Measurements from ENCODE around the gene RACK1. TPM values are rescaled to one million over a fixed set of nuclear protein-coding genes. Genes with fewer than 3 reads are reported as not detected.

The RACK1 gene
- total RNA-seq, 1 experiment from 2014 or later, result 2,799 TPM

DNA sequence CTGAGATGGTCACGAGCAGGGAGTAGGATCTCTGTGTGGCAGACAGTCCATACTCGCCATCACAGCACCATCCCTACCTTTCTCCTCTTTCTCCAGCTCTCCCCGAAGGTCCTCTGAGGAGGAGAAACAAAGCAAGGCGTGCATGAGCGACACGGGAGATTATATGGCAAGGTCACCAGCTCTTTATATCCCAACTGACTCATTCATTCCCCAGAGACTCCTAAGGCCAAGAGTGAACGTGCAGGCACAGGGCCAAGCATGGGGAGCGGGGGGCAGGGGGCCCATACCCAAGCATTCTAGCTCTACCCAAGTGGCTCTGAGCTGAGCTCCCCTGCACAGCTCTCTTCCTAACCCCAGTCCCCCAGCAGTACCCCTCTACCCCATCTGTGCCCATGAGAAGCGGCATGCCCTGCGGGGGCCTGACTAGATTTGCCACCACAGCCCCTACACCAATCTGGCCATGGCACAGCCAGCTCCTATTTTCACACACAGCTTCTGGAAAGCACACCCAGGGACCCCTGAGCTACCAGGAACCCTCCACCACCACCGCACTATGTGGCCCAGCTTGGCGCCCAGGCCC lies 45.5 kb downstream of the RACK1 start:
- no peak for DNase-seq (ENCODE audit: low spot score)

- DNase-seq (ENCODE audit: low spot score), result no peak
These were observed 46.3 kb downstream of the RACK1 start for GRCh38 chr5:181197326-181197951.

GRCh38 chr5:181195249-181195761 lies 48.4 kb downstream of the RACK1 start:
- DNase-seq (ENCODE audit: low spot score), result no peak

DNA sequence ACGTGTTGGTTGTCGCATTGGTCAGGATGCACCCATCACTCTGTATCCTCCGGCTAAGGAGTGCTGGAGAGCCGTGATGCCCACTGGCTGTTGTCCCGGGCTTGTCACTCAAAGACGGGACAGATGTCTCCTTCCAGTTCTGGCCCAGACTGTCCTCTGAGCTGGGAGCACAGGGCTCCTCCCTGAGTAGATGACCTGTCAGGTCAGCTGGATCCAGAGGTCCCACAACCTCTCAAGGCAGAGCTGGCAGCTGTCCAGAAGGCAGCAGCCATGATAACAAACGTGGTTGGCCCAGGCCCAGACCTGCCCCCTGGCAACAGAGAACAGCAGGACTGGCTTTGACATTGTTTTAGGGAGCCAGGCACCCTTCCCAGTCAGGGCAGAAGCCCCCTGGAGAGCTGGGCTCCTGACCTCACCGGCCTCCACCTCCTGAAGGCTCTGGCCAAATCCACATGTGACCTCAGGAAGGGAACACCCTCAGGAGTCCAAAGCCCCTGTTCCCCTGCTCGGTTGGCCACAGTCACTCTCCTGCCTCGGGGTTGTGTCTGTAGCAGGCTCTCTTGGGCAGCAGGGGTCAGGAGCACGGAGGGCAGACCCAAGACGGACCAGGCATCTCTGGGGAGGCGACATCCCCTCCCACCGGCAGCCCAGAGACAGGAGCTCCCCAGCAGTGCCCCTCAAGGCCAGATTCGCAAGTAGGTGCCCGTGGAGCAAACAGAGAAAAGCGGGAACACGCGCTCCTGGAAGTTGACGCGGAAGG lies 49.0 kb downstream of the RACK1 start:
- no peak for DNase-seq (ENCODE audit: low spot score)

DNA sequence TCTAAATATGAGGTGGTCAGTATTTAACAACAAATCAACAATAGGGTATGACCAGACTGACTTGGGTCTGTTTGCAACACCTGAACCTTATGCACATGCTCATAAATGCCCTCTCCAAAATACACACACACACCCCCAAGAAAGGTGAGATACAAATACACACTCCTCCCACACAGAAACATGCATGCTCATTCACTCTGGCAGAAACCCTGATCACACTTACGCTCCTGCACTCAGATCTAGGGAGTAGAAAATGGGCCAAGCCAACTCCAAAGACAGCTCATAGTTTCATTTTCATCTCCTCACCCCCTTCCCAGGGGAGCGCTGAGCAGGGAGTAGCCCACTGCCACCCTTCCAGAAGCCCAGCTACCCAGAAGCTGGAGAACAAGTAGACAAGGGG lies 50.0 kb downstream of the RACK1 start:
- DNase-seq (ENCODE audit: low spot score), result no peak

GRCh38 chr5:181192337-181193046 lies 51.2 kb downstream of the RACK1 start:
- DNase-seq (ENCODE audit: low spot score), result no peak

DNA sequence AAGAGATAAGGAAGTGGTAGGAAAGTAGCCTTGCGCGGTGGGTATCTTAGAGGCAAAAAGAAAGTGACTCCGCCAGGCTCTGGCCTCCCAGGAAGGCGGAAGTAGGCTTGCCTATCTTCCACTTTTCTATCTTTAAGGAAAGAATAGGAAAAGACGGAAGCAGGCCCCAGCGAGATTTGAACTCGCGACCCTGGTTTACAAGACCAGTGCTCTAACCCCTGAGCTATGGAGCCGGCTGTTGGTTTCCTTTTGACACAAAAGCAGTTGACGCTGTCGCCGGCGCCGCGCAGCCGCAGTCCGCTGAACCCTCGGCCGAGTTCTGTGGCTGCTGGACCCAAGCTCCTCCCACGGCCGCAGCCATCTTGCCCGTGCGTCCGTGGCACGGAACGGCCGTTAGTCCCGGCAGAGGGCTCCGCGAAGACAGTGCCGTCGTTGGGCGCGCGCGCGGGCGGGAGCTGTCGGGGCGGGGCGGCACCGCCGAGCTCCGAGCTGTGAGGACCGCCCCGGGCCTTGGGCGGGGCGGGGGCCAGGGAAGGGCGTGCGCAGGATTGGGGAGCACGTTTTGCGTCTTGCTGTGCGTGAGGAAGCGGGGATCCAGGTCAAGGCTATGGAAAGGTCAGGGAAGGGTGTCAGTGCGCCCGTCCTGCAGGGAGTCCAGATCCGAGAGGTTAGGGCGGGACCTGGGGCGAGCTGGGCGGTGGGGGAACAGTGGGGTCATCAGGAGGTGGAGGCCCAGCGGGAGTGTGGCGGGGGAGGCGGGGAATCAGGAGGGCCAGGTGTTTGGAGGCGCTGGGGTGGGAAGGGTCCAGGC lies 52.0 kb downstream of the RACK1 start:
- DNase-seq (ENCODE audit: low spot score), result peak; percentile 92

DNA sequence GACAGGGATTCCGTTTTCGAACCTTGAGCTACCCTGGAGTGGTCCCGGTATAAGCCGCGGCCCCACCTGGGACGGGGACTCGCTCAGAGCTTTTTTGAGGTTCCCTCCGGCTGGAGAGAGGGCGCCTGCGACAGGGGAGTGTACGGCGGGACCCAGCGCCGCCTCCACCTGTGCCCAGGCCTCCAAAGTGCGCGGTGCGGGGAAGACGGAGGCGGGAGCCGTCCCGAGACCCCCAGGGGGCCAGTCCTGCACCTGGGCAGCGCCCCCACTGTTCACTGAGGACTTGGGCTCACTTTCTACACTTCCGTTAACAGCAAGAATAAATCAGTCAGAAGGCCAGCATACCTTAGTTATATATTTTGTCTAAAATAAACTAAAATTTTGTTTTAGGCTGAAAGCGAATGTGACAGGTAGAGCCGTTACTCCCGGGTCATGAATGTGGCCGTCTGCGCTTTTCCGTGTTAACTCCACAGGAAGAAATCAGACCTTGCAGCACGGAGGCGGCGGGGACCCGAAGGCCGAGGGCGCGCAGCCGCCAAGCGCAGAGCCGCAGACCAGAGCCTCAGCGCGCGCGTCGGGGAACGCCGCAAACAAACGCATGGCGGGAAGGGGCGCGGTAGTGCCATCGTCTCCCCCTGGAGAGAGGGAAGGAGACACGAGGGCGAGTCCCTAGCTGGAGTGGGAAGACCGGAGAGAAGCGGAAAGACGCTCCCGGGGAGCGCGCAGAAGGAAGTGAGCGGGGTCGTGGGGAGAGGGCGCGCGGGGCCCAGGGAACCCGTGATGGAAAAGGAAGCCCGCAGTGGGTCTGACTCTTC lies 52.8 kb downstream of the RACK1 start:
- no peak for DNase-seq (ENCODE audit: low spot score)

- DNase-seq (ENCODE audit: low spot score), result no peak
These were observed 53.6 kb downstream of the RACK1 start for GRCh38 chr5:181189962-181190710.

DNA sequence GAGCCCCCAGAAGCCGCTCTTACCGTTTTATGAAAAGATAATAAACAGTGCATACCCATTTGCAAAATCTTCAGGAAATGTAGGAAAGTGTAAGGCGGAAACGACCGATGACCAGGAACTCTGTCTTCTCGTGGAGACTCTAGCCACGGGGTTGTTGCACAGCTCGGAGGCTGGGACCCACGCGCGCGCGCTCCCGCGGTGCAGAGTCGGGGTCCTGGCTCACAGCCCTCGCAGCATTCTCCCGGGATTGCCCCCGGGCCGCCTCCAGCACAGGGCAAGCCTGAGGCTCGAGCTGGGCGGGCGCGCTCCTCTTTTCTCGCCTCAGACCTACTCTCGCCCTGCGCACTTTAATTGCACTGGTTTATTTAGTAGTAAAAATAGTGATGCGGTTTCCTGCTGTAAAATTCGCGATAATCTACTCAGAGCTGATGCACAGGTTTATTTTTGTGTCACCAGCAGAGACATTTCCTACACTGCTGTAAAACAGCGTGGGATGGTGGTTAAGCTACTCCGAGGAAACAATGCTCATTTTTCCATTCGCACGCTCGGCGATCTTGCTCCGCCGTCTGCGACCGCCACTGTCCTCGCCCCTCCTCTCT lies 54.2 kb downstream of the RACK1 start:
- DNase-seq (ENCODE audit: low spot score), result no peak

- DNase-seq (ENCODE audit: low spot score), result peak; percentile 69
These were observed 54.9 kb downstream of the RACK1 start for GRCh38 chr5:181188700-181189362.

GRCh38 chr5:181187500-181188213 lies 56.0 kb downstream of the RACK1 start:
- peak; percentile 88 for DNase-seq (ENCODE audit: low spot score)

GRCh38 chr5:181186986-181187499 lies 56.7 kb downstream of the RACK1 start:
- no peak for DNase-seq (ENCODE audit: low spot score)

Other genes starting within 250 kb of the RACK1 start
- not detected in 2 replicates for gene BTNL9, start 203.6 kb downstream of the RACK1 start, total RNA-seq (2014; rRNA removed; shearing (Covaris generic))
- gene OR2V1, start 112.7 kb downstream of the RACK1 start, total RNA-seq (2014; rRNA removed; shearing (Covaris generic)), result not detected in 2 replicates
- gene OR2V2, start 96.3 kb downstream of the RACK1 start, total RNA-seq (2014; rRNA removed; shearing (Covaris generic)), result not detected in 2 replicates
- gene TRIM7, start 38.7 kb downstream of the RACK1 start, total RNA-seq (2014; rRNA removed; shearing (Covaris generic)), result 19.0 and 29.8 TPM in 2 replicates
- 10.3 and 18.2 TPM in 2 replicates for gene TRIM41, start 20.6 kb downstream of the RACK1 start, total RNA-seq (2014; rRNA removed; shearing (Covaris generic))
- gene TRIM52, start 17.2 kb upstream of the RACK1 start, total RNA-seq (2014; rRNA removed; shearing (Covaris generic)), result 8.5 and 13.2 TPM in 2 replicates
- not detected in 2 replicates for gene OR4F3, start 123.4 kb upstream of the RACK1 start, total RNA-seq (2014; rRNA removed; shearing (Covaris generic))